Urothelium cell line (cell line): Measurements from ENCODE around the gene CTNND2.

ENCODE experiments used
- DNase-seq: peaks from one replicate; pipeline ENCODE4 v3.0.0; 2011; ENCODE audit warnings: low spot score, mixed read lengths
- FAIRE-seq: peaks from 2 replicates; lab custom pipeline; 2011; peaks lifted over from hg19 to GRCh38; lab: Jason Lieb, UNC

Gene CTNND2

GRCh38 chr5:11785771-11786352 lies 118.4 kb downstream of the CTNND2 start:
- DNase-seq (no peak), FAIRE-seq (no peak)

DNA sequence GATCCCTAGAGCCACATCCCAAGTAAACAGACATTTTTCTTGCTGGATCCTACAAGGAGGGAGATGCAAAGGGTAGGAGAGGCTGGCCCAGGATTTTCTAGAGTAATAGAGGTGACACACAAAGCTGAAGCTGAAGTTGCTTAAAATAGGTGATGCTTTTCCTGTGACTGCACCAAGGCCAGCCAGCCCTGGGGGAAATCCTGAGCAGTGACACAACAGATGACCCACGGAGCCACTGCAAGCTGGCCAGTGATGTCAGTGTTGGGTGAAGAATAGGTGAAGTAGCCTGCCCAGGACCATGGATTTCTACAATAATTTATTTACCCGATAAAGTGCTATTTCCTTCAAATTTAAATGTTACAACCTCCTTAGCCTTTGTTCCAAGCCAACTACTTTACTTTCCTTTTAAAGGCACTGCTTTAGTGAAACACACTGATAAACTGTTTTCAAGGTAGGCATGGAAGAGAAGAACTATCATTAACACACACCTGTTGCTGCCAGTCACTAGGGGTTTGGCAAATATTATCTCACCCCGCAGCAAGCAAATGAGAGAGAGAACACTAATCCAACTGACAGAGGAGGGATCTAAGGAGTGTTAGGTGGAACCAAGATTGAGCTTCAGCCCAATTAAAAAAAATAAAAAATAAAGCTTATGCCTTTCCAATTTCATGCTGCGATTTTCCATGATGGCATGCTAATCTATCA lies 123.5 kb downstream of the CTNND2 start:
- FAIRE-seq (no peak), DNase-seq (no peak)

GRCh38 chr5:11777096-11777495 lies 127.2 kb downstream of the CTNND2 start:
- FAIRE-seq (no peak), DNase-seq (no peak)

DNA sequence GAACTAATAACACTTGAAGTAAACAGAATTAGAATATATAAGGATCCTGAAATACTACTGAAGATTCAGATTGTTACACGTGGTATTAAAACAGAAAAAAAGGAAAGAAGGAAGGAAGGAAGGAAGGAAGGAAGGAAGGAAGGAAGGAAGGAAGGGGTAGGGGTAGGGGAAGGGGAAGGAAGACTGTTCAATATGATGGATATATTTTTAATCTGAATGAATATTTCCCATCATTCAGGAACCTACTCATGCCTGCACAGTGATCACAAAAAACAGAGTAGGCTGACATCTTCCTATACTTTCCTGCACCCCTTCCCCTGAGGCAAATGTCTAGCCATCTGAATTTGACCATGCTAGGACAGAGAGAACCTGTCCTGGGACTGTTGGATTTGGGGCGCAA lies 133.9 kb downstream of the CTNND2 start:
- DNase-seq (no peak), FAIRE-seq (no peak)

DNA sequence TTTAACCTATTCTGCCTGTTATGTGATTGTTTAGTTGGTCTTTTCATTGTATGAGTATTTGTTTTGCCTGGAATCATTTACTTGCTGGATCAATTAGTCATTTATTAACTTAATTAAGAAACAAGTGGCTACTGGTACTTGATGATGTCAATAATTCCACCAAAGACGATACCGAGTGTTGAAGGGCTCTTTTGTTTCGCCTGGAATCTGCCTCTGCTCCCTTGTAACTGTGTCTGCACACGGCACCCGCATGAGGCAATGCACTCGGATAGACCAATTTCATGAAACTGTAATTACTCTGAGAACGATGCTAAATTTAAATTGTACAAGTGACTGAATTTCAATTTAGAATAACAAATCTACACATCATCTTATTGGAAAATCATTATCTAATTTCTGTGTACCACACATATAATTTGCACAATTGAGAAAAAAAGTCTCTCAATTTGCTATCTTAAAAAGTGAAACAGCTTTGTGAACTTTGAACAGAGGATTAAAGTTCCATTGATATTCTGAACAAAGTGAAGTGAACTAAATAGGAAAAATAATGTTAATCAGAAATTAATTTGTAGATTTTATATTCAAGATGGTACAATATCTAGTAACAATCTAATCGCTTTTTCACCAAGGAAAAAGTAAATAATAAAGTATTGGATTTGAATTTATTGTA lies 143.2 kb downstream of the CTNND2 start:
- FAIRE-seq: no peak
- no peak for DNase-seq

- FAIRE-seq (no peak), DNase-seq (no peak)
Measured at GRCh38 chr5:11758321-11758720, 145.9 kb downstream of the CTNND2 start.

- no peak for FAIRE-seq
- no peak for DNase-seq
Measured at GRCh38 chr5:11757661-11758060, 146.6 kb downstream of the CTNND2 start.

DNA sequence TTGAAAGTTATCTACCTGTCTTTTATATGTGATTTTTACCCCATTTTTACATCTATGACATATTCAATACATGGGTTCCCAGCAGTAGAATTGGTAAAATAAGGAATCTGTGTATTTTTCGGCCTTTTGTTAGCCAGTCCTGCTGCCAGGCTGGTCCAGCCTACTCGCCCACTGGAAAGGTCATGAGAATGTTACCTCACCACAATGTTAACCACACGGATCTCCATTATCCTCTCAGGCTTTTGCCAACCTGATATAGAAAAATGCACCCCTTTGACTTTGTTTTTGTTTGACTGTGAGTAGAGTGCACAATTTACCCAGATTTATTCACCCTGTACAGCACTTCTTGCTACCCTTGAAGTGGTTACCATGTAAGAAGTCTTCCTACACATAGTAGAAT lies 167.2 kb downstream of the CTNND2 start:
- no peak for FAIRE-seq
- DNase-seq: no peak

DNA sequence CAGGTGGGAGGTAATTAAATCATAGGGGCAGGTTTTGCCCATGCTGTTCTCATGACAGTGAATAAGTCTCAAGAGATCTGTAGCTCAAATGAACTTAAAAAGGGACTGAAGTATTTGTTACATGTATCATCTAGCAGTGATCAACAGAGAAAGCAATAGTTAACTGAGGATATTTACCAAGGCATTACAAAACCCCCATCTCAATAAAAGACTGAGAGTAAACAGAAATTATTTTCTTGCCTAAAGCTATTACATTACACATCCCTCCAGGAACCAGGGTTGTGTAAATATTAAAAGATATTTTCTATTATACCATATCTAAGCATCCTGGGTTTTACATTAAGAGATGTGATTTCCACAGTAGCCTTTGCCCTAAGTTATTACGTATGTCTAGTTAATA lies 169.9 kb downstream of the CTNND2 start:
- DNase-seq: no peak
- FAIRE-seq: no peak

GRCh38 chr5:11733840-11734192 lies 170.4 kb downstream of the CTNND2 start:
- DNase-seq: no peak

GRCh38 chr5:11733185-11733839 lies 170.9 kb downstream of the CTNND2 start:
- DNase-seq (no peak), FAIRE-seq (no peak)

More at GRCh38 chr5:11733840-11734192, 170.4 kb downstream of the CTNND2 start:
- no peak for FAIRE-seq

DNA sequence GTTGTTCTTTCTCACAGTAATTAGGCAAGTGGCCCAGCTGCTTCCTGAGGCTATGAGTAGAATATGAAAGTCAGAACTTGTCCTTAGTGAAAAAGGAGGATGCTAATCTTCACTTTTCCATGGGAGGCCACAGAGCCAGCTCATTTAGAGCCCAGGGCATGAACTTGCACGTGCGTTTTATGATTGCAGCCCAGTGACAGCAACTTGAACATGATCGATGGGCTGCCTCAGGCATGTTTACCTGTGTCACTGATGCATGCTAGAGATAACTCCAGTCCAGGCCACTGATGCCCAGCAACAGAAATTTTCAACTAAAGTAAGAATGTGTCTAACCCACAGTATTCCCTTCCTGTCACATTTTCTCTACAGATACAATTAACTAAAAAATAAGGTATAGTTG lies 179.3 kb downstream of the CTNND2 start:
- FAIRE-seq: no peak
- DNase-seq: no peak

DNA sequence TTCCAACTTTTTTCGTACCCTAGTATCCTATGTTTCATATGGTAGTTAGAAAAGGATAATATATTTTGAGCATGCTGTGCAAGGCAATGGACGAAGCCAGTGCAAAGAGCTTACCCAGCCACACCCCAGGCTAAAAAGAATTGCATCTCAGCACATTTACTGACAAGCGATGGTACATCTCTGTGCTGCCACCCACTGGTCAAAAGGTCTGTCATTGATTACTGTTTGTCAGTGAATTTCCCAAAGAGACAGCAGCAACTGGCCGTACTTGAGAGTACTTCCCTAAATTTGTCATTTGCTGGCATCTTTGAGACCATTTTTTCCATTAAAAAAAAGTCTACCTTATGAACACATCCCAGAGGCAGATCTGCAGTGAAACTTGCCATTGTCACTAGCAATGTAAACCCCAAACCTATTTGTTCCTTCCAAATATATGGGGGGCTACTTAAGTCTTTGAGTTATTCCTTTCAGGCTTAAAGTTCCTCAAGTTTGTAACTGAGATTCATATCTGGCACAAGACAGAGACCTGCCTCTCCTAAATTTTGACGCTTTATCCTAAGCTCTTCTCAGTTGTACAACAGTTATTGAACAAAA lies 184.3 kb downstream of the CTNND2 start:
- peak; percentile 87 for FAIRE-seq

GRCh38 chr5:11715461-11716196 lies 188.6 kb downstream of the CTNND2 start:
- no peak for FAIRE-seq

More for the DNA sequence above, 184.3 kb downstream of the CTNND2 start:
- DNase-seq: peak; percentile 49

DNA sequence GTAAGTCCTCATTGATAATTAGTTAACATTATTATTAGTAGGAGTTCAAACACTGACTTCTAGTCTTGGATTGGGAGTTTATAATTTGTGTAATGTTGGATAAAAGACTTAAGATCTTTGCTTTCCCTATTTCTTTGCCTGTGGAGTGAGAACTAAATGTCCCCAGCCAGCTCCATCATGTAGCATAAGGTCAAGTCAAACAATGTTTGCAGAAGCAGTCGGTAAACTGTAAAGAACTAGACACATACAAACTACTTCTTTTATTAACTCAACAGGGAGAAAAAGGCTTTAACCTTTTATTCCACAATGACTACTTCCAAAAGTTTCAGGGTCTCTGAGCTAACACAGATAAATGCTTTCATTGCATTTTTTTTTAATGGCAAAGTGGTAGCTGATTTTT lies 192.3 kb downstream of the CTNND2 start:
- FAIRE-seq: no peak
- DNase-seq: no peak

More at GRCh38 chr5:11715461-11716196, 188.6 kb downstream of the CTNND2 start:
- DNase-seq: no peak

DNA sequence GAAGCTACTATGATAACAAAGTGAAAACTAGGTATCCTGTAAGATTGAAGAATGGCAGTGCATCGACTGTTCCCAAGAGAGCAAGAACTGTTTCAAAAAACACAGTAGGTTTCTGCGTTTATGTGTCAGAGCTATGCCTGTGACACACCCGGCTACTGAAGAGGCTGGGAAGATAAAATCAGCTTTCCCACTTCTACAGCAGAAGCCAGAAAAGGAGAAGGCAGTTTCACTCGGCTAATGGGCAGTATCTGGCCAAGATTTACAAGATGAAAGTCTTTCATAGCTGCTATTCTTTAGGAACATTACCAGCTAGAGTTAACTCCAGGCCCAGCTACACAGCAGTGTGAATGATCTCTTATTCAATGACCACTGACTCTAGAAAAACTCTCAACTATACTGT lies 195.2 kb downstream of the CTNND2 start:
- FAIRE-seq (no peak), DNase-seq (no peak)

DNA sequence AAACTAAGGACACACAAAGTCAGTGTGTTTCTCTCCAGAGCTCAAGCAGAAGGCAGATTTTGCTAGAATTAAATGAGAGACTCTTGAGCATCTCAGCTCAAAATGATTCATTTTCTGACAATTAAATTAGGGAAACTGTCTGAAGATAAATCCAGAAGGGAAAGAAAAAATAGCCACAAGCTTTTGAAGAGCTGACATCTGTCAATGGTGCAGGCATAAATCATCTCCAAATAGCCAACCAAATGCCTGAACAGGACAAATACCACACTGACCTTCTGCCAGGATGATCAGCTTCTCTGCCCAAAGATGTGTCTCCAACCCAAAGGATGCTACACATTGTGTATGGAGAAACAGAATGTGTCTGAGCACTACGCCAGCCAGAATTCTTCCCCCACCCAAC lies 199.3 kb downstream of the CTNND2 start:
- FAIRE-seq (no peak), DNase-seq (no peak)

GRCh38 chr5:11700391-11700790 lies 203.9 kb downstream of the CTNND2 start:
- DNase-seq (no peak), FAIRE-seq (no peak)

DNA sequence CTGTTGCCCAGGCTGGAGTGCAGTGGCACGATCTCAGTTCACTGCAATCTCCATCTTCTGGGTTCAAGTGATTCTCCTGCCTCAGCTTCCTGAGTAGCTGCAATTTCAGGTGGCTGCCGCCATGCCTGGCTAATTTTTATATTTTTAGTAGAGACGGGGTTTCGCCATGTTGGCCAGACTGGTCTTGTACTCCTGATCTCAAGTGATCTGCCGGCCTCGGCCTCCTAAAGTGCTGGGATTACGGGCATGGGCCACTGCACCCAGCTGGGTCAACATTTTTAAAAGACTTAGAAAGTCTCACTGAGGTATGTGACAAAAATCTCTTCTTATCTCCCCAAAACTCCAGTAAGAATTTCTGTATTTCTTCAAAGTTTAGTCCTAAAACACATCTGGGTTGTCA lies 211.6 kb downstream of the CTNND2 start:
- DNase-seq (no peak), FAIRE-seq (no peak)

GRCh38 chr5:11687498-11687897 lies 216.7 kb downstream of the CTNND2 start:
- DNase-seq (no peak), FAIRE-seq (peak; percentile 17)

DNA sequence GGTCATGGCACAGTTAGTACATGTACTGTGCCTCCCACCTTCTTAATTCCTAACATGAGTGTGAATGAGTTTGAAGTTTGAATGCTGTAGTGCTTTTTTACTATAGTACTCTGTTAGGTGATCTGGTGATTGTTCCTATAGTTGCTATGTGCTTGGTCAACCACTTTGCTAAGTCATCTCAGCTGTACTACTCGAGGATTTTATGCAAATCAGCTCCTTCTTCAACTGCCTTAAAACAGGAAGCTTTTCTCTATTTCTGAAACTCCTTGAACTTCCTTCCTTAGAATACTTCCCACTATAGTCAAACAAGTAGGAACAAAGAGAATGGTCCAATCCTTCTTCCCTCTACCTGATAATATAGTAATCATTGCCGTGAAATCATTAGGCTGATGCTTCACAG lies 219.6 kb downstream of the CTNND2 start:
- DNase-seq (no peak), FAIRE-seq (no peak)
